GM19452 (cell line): ENCODE measurements around the gene NHERF2.

Source experiments
- ATAC-seq: cut with Tn5 transposase; IDR thresholded peaks from one replicate; pipeline ENCODE4 v1.9.1; 2021; ENCODE audit not compliant: unreplicated experiment

Gene NHERF2

DNA sequence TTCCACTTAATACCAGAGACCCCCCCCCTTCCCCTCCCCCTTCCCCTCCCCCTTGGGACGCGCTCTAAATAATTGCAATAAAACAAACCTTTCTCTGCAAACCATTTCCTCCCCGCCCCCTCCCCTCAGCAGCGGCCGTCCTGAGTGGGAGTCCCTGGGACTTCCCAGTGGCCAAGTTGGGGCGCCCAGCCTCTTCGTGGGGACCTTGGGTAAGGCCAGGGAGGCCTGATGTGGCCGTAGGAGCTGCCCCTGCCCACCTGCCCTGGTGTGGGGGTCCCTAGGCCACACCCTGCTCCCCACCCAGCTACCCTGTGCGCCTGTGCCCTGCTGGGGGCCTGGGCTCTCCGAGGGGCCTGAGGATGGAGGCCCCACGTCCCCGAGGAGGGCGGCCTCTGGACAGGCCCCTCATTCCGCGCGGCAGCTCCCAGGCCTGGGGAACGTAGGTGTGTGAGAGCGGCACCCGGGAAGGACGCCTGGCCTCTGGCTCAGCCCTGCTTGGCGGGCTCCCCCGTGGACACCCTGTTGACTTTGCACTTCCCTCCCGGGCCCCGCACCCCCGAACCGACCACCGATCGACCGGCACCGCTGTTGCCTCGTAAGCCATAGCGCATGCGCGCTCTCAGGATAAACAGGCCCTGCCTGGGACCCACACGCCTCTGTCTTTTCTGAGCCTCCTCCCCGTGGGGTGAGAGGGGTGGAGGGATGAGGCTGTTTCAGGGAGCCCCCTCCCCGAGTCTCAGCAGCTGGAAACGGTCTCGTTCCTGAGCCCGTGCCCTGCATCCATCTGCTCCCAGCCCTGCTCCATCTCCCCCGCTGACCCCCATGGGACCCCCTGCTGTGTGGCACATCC, 11.9 kb downstream of the NHERF2 start:
- no peak for ATAC-seq

DNA sequence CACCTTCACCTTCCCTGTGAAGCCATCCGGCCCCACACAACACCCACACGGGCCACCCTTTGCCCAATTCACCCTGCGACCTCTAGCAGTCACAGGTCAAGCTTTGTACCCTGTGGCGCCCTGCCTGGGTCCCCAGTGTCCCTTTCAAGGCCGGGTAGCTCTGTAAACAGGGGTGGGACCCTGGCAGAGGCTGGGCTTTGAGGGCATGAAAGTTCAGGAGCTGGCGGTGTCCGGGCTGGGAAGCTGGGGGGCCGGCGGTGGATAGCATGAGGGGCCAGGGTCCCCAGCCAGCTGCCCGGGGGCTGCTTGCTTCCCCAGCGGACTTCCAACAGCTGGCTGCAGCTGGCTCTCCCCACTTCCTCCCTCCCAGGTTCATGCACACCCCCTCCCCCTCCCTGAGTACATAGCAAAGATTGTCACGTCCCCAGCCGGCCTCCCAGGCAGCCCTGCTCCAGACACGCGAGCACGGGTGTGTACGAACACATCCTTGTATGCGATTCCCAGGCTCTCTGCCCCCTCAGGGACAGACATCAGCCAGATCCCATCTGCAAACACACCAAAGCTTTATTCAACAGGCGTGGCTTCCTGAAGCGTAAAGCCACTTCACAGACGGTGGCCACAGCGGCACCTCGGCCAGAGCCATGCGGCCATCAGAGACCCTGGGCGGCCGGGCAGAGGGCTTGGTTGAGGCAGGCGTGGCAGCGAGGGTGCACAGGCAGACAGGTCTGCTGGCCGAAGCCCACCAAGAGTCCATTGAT, 12.8 kb downstream of the NHERF2 start:
- ATAC-seq = no peak

DNA sequence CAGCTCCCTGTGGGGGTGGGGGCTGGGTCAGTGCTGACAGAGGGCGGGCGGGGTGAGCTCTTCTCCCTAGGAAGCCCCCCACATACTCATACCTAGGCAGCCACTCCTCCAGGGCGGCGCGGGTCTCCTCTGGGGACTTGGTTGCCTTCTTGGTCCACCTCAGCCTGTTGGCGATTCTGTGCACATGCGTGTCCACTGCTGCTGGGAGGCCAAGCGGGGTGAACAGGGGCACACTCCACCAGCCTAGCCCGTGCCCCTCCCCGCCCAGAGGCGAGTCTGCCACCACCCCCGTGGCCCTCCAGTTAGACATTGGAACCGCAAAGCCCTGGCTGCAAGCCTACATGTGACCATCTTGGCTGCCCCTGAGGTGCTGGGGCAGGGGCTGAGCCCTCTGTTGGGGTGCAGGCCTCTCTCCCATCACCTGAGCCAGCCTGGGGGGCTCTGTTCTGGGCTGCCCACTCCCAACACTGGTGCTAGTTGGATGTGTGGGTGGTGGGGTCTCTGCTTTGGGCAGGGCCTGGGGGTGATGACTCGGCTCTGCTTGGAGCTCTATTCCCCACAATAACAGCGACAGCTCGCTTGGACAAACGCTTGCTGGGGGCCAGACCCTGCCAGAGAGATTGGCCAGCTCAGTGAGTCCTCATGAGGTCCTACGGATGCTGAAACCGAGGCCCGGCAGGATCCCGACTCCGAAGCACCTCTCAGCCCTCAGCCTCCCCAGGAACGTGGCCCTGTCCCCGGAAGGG, 13.5 kb downstream of the NHERF2 start:
- no peak for ATAC-seq

DNA sequence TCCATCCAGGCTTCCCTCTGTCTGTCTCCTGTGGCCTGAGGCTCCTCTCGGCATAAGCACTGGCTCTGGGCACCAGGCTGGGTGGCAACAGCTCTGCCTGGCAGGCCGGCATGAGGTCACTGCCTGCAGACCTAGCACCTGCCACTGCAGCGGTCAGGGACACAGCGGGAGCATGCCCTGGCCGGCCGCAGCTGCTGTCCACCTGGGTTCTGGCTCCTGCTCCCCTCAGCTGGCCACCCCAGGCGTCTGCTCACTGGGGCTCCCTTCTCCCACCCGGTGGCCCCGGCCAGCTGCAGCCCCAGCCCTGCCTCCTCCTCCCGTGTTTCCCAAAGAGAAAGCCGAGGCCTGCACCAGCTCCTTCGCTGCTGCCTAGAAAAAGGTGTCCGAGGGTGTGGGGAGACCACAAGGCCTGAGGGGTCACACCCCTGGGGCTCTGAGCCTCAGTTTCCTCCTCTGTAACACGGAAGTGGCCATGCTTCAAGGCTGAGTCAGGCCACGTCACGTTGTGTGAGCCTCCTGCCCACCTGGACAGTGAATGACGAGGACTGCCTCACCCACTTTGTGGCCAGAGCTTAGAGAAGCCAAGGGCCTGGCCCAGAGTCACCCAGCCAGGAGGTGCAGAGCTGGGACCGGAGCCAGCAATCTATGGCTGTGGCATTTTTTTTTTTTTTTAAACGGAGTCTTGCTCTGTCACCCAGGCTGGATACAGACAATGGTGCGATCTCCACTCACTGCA, 14.3 kb downstream of the NHERF2 start:
- no peak for ATAC-seq

DNA sequence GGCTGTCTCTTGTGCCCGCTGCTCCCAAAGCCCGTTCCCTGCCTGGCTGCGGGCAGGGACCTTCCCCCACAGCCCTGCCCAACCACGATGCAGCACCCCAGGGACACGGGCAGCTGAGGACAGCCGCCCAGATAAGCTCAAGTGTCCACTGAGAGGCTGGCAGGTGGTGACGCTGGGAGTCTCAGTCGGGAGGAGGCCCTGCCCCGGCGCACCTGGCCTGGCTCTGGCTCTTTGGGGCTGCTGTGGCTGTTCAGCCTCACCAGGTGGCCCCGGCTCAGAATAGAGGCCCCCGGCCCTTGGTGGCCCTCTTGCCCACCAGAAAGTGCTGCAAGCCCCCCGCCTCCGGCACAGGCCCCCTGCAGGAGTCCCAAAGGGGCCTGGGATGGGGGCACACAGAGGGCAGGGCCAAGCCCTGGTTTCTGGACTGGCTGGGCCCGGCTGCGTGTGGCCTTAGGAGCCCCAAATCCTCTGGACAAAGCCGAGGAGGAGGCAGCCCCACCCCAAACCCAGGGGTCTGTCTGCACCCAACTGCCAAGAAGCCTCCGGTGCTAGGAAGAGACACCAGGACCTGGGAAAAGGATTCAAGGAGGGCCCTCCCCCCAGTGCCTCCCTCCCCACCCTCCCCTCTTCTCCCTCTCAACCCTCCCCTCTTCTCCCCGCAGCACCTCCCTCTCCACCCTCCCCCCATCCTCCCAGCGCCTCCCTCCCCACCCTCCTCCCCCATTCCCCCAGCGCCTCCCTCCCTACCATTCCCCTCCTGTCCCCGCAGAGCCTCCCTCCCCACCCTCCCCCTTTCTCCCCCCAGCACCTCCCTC, 15.7 kb downstream of the NHERF2 start:
- no peak for ATAC-seq

DNA sequence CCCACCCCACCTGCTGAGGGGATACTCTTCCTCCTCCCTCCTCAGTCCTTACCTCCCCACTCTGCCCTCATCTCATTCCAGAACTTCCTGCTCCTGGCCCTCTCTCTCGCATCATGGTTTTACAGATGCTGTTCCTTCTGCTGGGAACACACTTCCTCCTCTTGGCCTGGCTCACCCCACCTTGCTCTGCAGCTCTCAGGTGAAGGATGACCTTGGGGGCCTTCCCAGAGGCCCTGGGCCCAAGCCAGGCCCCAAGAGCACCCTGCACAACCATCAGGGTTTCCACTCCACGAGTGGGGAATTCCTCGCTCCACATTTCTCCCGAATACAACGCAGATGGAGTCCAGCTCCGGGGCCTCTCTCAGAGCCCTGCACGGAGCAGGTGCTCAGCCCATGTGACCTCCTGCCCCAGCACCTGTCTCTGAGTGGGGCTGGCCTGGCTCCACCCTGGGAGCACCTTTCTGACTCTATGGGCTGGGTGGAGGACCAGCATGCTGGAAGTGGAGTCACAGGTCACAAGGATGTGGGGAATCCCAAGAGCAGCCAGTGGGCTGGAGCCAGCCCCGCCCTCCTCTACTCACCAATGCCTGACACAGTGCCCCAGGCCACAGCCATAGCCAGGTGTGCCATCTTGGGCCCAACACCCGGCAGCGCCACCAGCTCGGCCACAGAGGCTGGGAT, 16.4 kb downstream of the NHERF2 start:
- ATAC-seq = no peak

DNA sequence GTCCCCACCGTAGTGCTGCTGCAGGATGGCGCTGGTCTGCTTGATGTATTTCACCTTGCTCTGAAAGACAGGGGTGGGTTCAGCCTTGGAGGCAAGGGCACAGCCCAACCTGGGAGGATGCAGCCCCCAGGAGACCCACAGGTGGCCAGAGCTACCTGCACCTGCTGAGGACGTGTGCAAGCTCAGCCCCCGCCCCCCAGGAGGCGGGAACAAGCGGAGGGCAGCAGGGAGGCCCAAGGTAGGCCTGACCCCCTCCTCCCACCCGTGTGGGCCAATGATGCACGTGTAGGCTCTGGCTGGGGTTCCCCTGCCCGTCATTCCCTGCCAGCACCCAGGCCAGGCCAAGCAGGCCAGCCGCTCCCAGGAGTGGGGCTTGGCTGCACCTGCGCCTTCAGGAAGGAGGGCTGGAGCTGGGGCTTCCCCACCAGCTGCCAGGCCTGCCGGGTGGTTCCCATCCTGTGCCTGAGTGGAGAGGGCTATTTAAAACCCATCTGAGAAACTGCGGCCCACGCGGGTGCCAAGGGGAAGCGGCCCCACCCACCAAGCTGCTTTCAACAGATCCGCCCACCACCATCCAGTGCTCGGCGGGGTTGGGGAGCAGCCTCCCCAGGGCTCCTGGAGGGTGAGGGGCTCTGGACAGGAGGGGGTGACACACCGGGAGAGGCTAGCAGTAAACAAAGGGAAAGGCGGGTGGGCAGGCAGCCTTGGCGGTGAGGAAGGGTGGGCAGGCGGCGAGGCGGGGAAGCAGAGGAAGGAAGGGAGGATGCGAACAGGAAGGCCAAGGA, 17.2 kb downstream of the NHERF2 start:
- no peak for ATAC-seq

DNA sequence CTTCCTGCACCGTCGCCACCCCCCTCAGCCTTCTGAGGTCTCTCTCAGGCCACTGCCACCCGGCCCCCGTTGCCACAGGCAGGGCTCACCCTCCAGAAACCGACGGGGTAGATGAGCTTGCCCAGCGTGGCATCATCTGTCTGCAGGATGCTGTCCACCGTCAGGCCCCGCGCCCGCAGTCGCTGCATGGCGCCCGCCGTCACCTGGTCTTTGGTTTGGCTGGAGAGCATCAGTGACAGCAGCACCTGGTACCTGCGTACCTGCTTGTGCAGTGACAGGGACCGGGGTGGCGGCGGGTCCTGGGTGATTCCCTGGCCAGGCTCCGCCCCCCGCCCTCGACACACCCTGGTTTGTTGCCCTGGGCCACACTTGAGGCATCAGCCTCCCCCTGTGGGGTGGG, 17.8 kb downstream of the NHERF2 start:
- no peak for ATAC-seq

DNA sequence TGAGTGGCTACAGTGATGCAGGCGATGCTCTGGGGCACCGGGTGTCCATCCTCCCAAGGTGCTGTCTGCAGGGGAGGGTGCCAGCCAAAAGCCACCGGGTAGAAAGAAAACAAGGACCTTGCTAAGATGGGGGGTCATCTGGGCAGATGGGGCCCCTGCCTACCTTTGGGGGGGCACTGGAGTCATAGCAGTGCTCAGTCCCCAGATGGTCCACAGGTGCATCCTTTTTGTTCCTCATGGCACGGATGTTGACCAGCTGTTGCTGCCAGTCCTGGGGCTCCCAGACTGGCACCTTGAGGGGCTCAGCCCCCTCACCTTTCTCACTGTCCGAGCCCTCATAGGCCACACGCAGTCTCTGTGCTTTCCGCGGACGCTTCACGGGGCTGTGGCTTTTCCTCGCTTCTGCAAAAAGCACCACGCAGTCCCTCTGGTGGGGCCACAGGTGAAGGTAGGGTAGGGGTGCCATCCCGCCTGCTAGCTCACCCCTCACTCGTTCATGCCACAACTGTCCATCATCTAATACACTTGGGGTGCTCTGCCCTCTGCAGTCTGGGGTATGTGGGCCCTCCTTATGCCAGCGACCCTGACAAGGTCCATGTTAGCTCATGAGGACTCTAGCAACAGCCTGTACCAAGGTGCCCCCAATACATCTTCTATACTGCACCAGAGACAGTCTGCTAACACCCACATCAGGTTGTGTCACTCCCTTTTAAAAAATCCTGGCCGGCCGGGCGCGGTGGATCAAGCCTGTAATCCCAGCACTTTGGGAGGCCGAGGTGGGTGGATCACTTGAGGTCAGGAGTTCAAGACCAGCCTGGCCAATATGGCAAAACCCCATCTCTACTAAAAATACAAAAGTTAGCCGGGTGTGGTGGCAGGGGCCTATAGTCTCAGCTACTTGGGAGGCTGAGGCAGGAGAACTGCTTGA, 19.5 kb downstream of the NHERF2 start:
- ATAC-seq = no peak

DNA sequence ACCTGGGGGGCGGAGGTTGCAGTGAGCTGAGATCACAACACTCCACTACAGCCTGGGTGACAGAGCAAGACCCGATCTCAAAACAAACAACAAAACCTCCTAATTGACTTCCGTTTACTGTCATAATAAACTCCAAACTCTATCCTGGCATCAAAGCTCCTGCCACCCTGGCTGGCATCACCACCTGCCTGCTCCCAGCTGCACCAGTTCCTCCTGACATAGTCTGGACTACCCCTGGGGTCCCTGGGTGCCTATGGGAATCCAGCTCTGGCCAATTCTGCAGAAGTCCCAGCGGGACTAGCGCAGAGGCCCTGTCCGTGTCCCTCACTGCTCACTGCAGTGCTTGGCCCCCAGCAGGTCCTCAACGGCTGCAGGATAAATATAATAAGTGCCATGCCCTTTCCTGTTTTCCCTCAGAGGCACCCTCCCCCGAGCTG, 20.2 kb downstream of the NHERF2 start:
- ATAC-seq = no peak

DNA sequence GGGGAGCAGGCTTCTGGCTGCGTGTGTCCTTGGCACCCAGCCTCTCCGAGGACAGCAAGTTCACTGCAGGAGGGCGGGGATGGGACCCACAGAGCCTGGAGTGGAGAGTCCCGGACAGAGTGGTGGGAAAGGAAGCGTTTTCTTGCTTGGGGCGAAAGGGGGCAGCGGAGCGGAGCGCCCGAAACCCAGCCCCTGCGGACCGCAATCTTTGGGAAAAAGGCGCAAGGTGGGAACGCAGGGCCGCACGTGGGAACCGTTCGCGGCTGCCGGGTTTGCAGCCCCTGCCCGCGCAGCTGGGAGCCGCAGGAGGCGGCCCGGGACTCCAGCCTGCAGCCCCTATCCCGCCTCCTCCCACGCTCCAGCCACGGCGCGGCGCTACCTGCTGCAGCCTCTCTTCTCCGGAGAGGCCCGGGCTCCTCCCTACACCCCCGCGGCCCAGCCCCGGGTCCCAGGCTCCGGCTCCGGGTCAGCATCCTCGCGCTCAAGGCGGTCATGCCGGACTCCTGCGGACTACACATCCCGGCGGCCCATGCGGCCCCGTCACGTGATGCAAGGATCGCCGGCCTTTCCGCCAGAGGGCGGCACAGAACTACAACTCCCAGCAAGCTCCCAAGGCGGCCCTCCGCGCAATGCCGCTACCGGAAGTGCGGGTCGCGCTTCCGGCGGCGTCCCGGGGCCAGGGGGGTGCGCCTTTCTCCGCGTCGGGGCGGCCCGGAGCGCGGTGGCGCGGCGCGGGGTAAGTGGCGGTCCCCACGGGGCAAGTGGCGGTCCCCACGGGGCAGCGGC, 20.8 kb downstream of the NHERF2 start, which contains the start of the genes NTHL1 and TSC2:
Gene NTHL1 (minus strand): TSS at position 505 of the 786 bp plus-strand sequence. CDS start 11 bp downstream, at position 494.
Gene TSC2 (plus strand): TSS at position 656 of the 786 bp plus-strand sequence. CDS start 631 bp downstream, outside the sequence.
- ATAC-seq = peak; percentile 89

DNA sequence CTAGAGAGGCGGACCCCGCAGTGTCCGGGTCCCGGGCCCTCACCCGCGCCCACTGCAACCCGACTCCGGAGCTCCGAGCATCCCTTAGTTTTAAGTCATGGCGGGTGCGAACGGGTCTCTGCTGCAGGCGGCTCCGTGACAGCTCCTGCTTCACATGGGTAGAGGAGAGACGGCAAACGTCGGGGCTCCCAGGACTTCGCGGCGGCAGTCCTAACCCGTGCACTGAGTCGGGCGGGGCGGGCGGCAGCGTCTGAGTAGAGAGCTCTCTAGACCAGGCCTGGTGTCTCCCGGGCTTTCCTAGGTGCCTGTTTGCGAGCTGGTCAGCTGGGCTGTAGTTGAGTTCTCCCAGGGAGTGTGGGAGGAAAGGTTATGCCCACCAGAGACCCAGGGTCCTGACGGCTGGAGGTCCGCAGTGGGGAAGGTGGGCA, 21.4 kb downstream of the NHERF2 start:
- ATAC-seq = no peak

DNA sequence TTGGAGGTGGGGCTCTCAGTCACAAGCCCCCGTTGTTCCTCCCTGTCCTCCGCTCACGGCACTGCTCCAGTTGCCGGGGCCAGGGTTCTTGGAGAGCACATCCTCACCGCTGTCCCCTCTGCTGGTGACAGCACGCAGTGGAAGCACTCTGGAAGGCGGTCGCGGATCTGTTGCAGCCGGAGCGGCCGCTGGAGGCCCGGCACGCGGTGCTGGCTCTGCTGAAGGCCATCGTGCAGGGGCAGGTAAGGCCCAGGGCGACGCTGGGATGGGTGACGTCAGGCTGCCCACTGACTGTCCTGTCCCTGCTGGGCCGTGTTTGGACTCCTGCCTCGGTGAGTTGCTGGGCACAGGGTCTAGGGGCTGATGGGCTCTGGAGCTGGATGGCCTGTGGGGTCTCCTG, 26.5 kb downstream of the NHERF2 start:
- ATAC-seq = no peak

DNA sequence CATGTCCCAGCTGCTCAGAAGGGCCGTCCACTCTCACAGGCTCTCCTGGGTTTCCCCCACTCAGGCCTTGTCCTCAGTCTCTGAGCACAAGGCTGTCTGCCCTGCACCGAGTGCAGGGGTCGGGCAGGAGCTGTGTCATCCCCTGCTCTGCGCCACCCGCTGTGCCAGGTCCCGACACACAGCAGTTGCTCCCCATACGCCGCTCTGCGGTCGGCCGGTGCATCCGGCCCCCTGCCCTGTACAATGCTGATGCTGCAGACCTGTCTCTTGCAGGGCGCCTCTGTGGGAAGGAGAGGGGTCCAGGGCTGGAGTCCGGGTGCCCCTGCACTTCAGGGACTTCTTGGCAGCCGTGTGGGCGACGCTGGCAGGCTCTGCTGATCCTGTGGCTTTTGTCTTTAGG, 27.2 kb downstream of the NHERF2 start:
- ATAC-seq = no peak

DNA sequence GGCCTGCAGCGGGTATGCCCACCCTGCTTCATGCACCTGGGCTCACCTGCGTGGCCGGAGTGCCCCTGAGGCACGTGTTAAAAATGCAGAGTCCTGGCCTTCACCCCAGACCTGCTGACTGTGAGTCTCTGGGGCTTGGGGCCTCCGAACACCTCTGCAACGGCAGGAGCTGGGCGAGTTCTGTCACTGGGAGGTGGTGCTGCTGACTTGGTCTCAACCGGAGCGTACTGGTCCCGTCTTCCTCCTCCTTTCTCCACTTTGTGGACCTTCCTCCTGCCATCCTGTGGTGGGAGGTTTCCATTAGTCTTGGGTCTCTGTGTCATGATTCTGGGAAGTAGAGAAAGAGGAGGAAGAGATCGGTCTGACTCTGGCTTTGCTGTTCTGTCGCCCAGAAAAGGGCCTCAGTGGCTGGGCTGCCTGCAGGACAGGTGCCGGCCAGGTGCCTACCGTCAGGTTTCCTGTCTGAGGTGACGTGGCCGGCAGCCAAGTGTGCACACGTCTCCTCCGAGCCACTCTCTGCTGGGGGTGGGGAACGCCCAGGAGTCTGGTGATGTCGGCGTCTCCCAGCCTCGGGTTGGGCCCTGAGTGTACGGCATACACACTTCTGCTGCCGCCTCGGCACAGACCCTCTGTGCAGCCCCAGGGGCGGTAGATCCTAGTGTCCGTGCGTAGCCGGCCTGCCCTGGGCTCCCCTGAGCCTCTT, 28.0 kb downstream of the NHERF2 start:
- ATAC-seq = no peak

DNA sequence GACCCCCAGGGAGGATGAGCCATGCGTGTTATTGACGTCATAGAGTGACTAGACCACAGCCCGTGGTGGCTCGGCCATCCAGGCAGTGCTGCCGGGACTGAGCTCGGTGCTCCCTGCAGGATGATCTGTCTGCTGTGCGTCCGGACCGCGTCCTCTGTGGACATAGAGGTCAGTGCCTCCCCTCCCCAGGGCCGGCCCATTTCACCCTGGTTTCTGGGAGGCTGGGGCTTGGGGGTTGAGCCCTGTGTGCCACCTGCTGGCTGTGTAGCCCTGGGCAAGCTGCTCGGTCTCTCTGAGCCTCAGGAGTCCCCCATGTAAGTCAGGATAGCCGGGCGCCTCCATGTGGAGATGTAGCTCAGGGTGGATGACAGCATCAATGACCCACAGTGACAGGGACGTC, 29.4 kb downstream of the NHERF2 start:
- ATAC-seq = no peak
